ENCODE data around the gene CYP27A1. TPM values are rescaled to one million over a fixed set of nuclear protein-coding genes. Genes with fewer than 3 reads are reported as not detected.

CYP27A1 gene
- total and polyA plus RNA-seq, 2 of the 4 experiments (the other 2 are of a cell fraction) = 5.2 to 5.3 TPM

- DNase-seq = no peak
Measured at GRCh38 chr2:218812861-218813260, 30.9 kb downstream of the CYP27A1 start.

More at GRCh38 chr2:218812861-218813260, 30.9 kb downstream of the CYP27A1 start:
- no peak overlapping the region for H2AK5ac ChIP-seq (ENCODE audit: low read depth, low read length)
- H3K56ac ChIP-seq (ENCODE audit: extremely low read depth, insufficient read depth, low read length) = no peak overlapping the region
- H3K9ac ChIP-seq (ENCODE audit: low read depth, low read length) = no peak overlapping the region
- 81% methylated on average over 2 of the region's 5 CpGs; no CpG with 5 or more reads in 1 of the 2 experiments for WGBS, 2 experiments (ENCODE audit: extremely low coverage in 2 of 2, insufficient read length in 1 of 2)
- H3K27ac ChIP-seq (ENCODE audit: insufficient read depth, low read length) = no peak overlapping the region
- H3K4me3 ChIP-seq (ENCODE audit: insufficient read depth, low read depth, low read length) = no peak overlapping the region
- H2BK15ac ChIP-seq (ENCODE audit: low read depth, low read length) = no peak overlapping the region
- H3K9me1 ChIP-seq (ENCODE audit: insufficient read depth, low read length) = peaks cover 5% of the 10 kb centered on the region; the same call in 1 of the 2 replicates
- in situ Hi-C loops (cut with MboI; ENCODE audit: low sequenced_read_pairs) = no loop called here
- ChIA-PET CTCF (no interaction called here), POLR2A (ENCODE audit: unreplicated experiment) (no interaction called here)
- no peak overlapping the region for H3K14ac ChIP-seq (replicated peaks; ENCODE audit: low read depth, low read length)
- no peak for TF ChIP-seq CTCF (conservative IDR thresholded peaks at IDR 0.05; ENCODE audit: low read depth, low read length)
- TF ChIP-seq POLR2A (IDR thresholded peaks at IDR 0.05; ENCODE audit: low read depth, low read length) = no peak
- TF ChIP-seq MAFK (IDR thresholded peaks at IDR 0.05; ENCODE audit: low read depth, low read length) = no peak
- TF ChIP-seq RAD21 (IDR thresholded peaks at IDR 0.05; ENCODE audit: low read length) = no peak
- TF ChIP-seq RFX5 (IDR thresholded peaks at IDR 0.05; ENCODE audit: low read depth, low read length) = no peak
- no peak for TF ChIP-seq MXI1 (IDR thresholded peaks at IDR 0.05; ENCODE audit: borderline replicate concordance, low read depth, low read length)
- no peak for TF ChIP-seq CHD1 (IDR thresholded peaks at IDR 0.05; ENCODE audit: low read depth, low read length)
- TF ChIP-seq MAZ (IDR thresholded peaks at IDR 0.05; ENCODE audit: borderline replicate concordance, low read depth, low read length) = no peak
- no peak for TF ChIP-seq FOS (IDR thresholded peaks at IDR 0.05; ENCODE audit: low read depth, low read length)
- TF ChIP-seq ELK1 (IDR thresholded peaks at IDR 0.05; ENCODE audit: borderline replicate concordance, low read depth, low read length) = no peak
- no peak for TF ChIP-seq RCOR1 (IDR thresholded peaks at IDR 0.05; ENCODE audit: insufficient replicate concordance, low read length)
- no peak for TF ChIP-seq CEBPB (IDR thresholded peaks at IDR 0.05; ENCODE audit: low read depth, low read length)
- no peak for TF ChIP-seq USF2 (IDR thresholded peaks at IDR 0.05; ENCODE audit: low read depth, low read length)
- no peak for TF ChIP-seq BHLHE40 (IDR thresholded peaks at IDR 0.05; ENCODE audit: low read depth, low read length)
- no peak for TF ChIP-seq NFE2L2 (IDR thresholded peaks at IDR 0.05; ENCODE audit: low read depth, low read length)
- TF ChIP-seq SMC3 (IDR thresholded peaks at IDR 0.05; ENCODE audit: low read depth, low read length) = no peak
- no peak for ATAC-seq (ENCODE audit: low read depth)
- no peak overlapping the region for H2BK20ac ChIP-seq (ENCODE audit: low read depth, low read length)
- H2BK5ac ChIP-seq (ENCODE audit: low read depth, low read length, poor library complexity, severe bottlenecking) = no peak overlapping the region
- H3K4me1 ChIP-seq (ENCODE audit: control insufficient read depth, insufficient read depth, low read length) = peaks cover 2% of the 10 kb centered on the region
- H3K4ac ChIP-seq (ENCODE audit: low read depth, low read length) = no peak overlapping the region
- H2BK120ac ChIP-seq (ENCODE audit: low read depth, low read length) = no peak overlapping the region
- intact Hi-C loops (cut with micrococcal nuclease) = no loop called here
- dilution Hi-C loops (cut with HindIII; ENCODE audit: low sequenced_read_pairs, unreplicated experiment) = no loop called here
- no peak overlapping the region for H4K5ac ChIP-seq (ENCODE audit: low read depth, low read length)
- H3K23ac ChIP-seq (ENCODE audit: low read depth, low read length) = no peak overlapping the region
- H3K18ac ChIP-seq (ENCODE audit: low read depth, low read length) = no peak overlapping the region
- H4K91ac ChIP-seq (ENCODE audit: insufficient read depth, low read depth, low read length) = no peak overlapping the region
- no peak overlapping the region for H4K8ac ChIP-seq (ENCODE audit: low read depth in 2 of 2, low read length in 2 of 2)
- H4K20me1 ChIP-seq (ENCODE audit: insufficient read depth, low read length) = no peaks in the 10 kb centered on the region
- H3K4me2 ChIP-seq (ENCODE audit: low read depth, low read length) = no peak overlapping the region
- no peak overlapping the region for H2AFZ ChIP-seq (replicated peaks; ENCODE audit: low read length, poor library complexity)
- no TSS peak for BruUV-seq (replicated peaks)
- no peaks in the 10 kb centered on the region for H3K79me1 ChIP-seq (ENCODE audit: low read depth in 1 of 2, low read length in 2 of 2)
- no peaks in the 10 kb centered on the region for H3K9me3 ChIP-seq (ENCODE audit: control insufficient read depth, insufficient read depth, low read length)
- no peaks in the 10 kb centered on the region; the same call in 1 of the 2 replicates for H3K27me3 ChIP-seq (ENCODE audit: control insufficient read depth, insufficient read depth, low read length)
- H2AK9ac ChIP-seq (replicated peaks; ENCODE audit: low read depth, low read length, poor library complexity) = no peak overlapping the region
- peaks cover 24% of the 10 kb centered on the region for H3K36me3 ChIP-seq (ENCODE audit: control insufficient read depth, insufficient read depth, low read length)

All from IMR-90 (cell line).